Stimulated activated CD4-positive, alpha-beta T cell treated with anti-CD3 and anti-CD28 coated beads, Interleukin-1b, Interleukin-23, amount 100 ng/mL, for 4 hours (primary cell): ENCODE measurements around the gene PTGES.

Experiments used
- DNase-seq, 2 donors: peaks; one replicate each; pipeline ENCODE4 v3.0.0-alpha.2; 2020; ENCODE audit warnings: low read depth in 2 of 2

The PTGES gene

GRCh38 chr9:129746092-129746777 is 6.6 kb downstream of the PTGES start:
- no peak for DNase-seq

- no peak for DNase-seq
Observed at GRCh38 chr9:129745200-129745599, 7.6 kb downstream of the PTGES start.

DNA sequence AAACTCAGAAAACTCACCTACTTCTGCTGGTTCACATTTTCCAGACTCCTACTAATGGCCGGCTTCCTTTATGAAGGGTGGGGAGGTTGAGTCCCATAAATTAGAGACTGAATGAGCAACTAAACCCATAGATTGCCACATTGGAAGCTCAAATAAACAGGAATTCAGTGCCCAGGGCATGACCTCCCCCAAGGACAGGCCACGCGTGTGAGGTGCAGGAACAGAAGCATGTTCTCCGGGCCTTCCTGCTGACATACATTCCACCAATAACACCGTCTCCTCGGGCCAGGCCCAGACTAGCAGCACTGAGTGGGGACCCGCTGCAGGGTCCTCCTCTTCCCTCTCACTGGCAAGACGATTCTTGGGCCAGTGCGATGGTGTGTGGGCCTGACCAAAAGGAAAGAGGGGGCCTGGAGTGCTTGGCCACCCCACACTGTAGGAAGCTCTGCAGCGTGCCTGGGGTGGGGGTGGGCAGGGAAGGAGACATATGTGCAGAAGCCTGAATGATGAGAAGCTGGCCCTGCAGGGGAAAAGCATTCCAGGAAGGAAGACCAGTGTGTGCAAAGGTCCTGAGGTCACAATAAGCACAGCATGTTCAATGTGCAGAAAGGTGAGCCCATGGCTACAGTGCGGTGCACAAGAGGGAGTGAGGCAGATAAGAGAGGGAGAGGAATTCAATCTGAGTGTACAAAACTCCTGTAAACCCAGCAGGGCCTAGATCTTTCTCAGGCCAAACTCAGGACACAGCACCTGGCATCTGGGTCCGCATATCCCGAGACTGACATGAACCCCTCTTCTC is 12.0 kb downstream of the PTGES start:
- DNase-seq = no peak

- DNase-seq = no peak
Observed at GRCh38 chr9:129740174-129740573, 12.7 kb downstream of the PTGES start.

DNA sequence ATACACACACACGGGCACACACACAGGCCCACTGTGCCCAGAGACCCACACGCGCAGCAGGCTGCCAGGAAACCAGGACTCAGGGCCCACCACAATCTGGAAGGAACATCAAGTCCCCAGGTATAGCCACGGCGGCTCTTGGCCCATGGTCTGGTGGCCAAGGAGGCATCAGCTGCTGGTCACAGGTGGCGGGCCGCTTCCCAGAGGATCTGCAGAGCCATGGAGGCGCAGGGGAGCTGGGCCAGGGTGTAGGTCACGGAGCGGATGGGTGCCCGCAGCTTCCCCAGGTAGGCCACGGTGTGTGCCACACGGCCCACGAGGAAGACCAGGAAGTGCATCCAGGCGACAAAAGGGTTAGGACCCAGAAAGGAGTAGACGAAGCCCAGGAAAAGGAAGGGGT is 13.4 kb downstream of the PTGES start:
- no peak for DNase-seq

- peak; percentile 80 to 91 for DNase-seq
Observed at GRCh38 chr9:129737479-129738274, 15.2 kb downstream of the PTGES start.

DNA sequence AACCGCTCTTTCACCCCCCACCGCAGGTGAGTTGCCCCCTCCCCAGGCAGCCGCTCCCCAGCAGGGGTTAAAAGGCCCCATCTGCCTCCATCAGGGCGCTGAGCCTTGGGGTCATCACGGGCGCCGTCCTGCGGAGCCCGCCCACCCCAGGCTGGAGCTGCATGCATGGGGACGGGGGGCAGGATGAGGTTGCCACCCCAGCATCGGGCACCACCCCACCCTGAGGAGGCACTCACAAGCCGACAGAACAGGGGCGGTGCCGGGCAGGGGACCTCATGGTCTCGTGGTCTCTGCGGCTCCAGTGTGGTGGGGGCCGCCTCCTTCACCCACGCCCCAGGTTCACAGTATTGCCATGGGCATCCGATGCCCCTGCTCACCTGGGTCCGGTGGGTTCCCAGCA is 16.5 kb downstream of the PTGES start:
- DNase-seq = no peak

DNA sequence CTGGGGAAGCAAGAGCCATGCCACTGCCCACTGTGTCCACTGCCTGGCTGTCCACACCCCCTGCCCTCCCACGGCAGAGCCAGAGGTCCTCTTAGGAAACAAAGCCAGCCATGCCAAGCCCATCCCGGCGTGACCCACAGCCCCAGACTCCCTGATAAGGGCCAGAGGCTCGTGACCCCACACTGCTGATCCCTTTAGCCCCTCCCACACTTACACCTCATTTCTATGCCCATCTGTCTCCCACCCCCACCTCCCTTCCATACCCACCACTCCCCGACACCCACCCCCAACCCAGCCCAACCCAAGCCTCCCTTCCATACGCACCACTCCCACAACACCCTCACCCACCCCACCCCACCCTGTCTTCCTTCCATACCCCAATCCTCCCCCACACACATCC is 17.3 kb downstream of the PTGES start:
- no peak for DNase-seq

- DNase-seq = no peak
Observed at GRCh38 chr9:129733632-129733953, 19.2 kb downstream of the PTGES start.

- DNase-seq = no peak
Observed at GRCh38 chr9:129732946-129733631, 19.8 kb downstream of the PTGES start.

DNA sequence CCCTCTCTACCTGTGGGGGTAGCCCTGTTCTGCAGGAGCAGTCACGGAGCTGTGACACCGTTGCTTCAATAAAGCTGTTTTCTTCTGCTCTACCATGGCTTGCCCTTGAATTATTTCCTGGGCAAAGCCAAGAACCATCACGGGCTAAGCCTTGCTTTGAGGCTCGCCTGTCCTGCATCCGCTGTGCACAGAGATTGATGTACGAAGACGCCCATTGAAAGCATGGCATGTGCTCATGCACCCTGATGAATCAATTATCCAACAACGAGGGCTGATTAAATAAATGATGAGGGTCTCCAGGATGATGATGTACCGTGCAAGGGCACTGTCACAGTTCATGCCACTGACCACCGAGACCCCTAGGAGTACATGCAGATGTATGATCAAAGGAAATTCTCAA is 20.7 kb downstream of the PTGES start:
- DNase-seq = no peak

- no peak for DNase-seq
Observed at GRCh38 chr9:129731477-129732085, 21.3 kb downstream of the PTGES start.

DNA sequence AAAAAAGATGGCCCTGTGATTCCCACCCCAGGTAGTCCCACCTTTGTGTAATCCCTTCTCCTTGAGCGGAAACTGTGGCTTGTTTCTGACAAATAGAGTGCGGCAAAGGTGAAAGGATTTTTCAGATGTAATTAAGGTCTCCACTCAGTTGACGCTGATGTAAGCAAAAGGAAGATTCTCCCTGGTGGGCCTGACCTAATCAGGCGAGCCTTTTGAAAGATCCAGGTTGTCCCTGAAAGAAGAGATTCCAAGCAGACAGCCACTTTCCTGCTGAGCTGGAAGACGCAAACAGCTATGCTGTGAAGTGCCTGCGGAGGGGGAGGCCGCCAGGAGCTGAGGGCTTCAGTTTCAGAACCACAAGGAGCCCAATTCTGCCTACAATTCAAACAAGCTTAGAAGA is 24.1 kb downstream of the PTGES start:
- no peak for DNase-seq

DNA sequence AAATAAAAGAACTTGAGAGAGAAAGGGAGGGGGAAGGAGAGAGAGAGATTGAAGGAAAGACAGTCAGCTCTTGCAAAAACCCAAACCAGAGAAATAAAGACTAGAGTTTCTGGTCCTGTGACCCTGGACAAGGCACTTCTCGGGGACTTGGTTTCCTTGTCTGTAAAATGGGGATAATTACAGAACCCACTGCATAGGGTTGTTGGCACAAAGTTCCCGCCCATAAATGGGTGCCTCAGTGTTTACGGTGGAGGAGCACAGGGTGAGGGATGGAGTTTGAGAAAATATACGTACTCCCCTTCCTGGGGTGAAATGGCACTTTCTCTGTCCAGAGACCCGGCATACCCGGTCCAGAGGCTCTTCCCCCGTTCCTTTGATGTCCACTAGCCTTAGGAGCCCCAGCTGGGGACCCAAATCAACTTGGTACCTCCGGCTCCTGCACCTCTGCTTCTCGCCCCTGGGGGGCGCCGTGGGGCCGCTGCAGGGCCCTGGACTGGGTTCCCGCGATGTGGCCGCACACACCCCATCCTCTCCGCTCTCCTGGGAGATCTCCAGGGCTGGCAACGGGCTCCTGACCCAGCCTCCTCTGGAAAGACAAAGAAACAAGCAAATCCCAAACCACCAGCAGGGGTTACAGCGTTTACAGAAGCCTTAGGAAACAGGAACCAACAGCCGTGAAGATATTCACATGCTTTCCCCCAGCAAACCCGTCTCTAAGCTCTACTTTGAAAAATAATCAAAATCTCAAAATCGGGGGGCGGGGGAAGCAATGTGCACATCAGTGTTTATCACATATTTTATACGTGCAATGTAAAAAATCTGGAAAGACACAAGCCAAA is 26.3 kb downstream of the PTGES start:
- DNase-seq = peak; percentile 28 to 50

- no peak for DNase-seq
Observed at GRCh38 chr9:129725795-129726251, 27.0 kb downstream of the PTGES start.

- DNase-seq = no peak
Observed at GRCh38 chr9:129724456-129725190, 28.2 kb downstream of the PTGES start.

DNA sequence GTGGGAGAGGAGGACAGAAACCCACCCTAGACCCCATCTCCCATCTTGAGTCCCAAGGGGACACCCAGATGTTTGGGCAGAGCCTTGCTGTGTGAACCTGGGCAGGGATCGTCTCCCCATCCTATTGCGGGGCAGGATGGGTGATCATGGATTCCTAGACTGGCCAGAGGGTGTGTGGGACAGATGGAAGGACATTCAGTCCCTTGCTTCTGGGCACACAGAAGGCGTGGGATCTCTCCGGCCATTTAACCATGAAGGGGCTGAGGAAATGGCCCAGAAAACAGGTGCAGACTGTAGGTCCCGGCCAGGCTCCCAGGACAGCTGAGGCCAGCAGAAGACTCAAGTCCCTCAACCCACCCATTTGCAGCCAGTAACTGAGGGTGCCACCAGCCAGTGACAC is 29.9 kb downstream of the PTGES start:
- no peak for DNase-seq

- DNase-seq = no peak
Observed at GRCh38 chr9:129720865-129721545, 31.8 kb downstream of the PTGES start.

GRCh38 chr9:129720181-129720864 is 32.5 kb downstream of the PTGES start:
- DNase-seq = no peak
